Astrocyte of the cerebellum (primary cell): ENCODE results near the gene EOGT.

ENCODE experiments used
- DNase-seq: peaks from one replicate; pipeline ENCODE4 v3.0.0-alpha.2; 2011; ENCODE audit warnings: low read depth
- H3K4me3 ChIP-seq: 2 replicates; pipeline ENCODE4 v1.5.1; 2011; ENCODE audit warnings: mild to moderate bottlenecking, low read depth, low read length, moderate library complexity
- CTCF ChIP-seq: IDR thresholded peaks from 2 replicates; pipeline ENCODE4 v1.5.1; 2012; ENCODE audit warnings: low read length, low read depth, moderate library complexity, mild to moderate bottlenecking; ENCODE audit errors: missing control alignments
- in situ Hi-C: cut with HindIII; loops from 2 replicates; pipeline ENCODE4 v1.10.0; 2017; ENCODE audit warnings: low sequenced_read_pairs

Gene EOGT

GRCh38 chr3:69020424-69020823 lies 6.9 kb upstream of the EOGT start:
- in situ Hi-C loops = no loop called here
- no peak overlapping the region for H3K4me3 ChIP-seq
- no peak for DNase-seq
- no peak for TF ChIP-seq CTCF

GRCh38 chr3:69016901-69017300 lies 3.4 kb upstream of the EOGT start:
- H3K4me3 ChIP-seq = no peak overlapping the region
- no peak for TF ChIP-seq CTCF
- in situ Hi-C loops = no loop called here
- DNase-seq = no peak

GRCh38 chr3:69016102-69016501 lies 2.6 kb upstream of the EOGT start:
- no peak for DNase-seq
- in situ Hi-C loops = no loop called here
- TF ChIP-seq CTCF = no peak
- no peak overlapping the region for H3K4me3 ChIP-seq

- peak overlapping the region; percentile 60 for H3K4me3 ChIP-seq
- in situ Hi-C loops = no loop called here
- DNase-seq = no peak
- no peak for TF ChIP-seq CTCF
These were observed 617 bp upstream of the EOGT start for GRCh38 chr3:69014022-69014580.

- DNase-seq = no peak
- H3K4me3 ChIP-seq = peak overlapping the region; percentile 60
- no peak for TF ChIP-seq CTCF
- in situ Hi-C loops = no loop called here
These were observed 658 bp downstream of the EOGT start for GRCh38 chr3:69012800-69013252.

- TF ChIP-seq CTCF = no peak
- peak overlapping the region; percentile 60 for H3K4me3 ChIP-seq
- DNase-seq = no peak
- in situ Hi-C loops = no loop called here
These were observed 1.2 kb downstream of the EOGT start for GRCh38 chr3:69012100-69012799.
